Measurements from ENCODE around the gene TSPAN9.

GRCh38 chr12:3091038-3091319 lies 13.8 kb downstream of the TSPAN9 start:
- no peak for TF ChIP-seq CTCF (IDR thresholded peaks at IDR 0.05; ENCODE audit: low read depth, low read length, missing input control)
- no peak for TF ChIP-seq YY1 (IDR thresholded peaks at IDR 0.05)
- no peak for TF ChIP-seq GABPA (IDR thresholded peaks at IDR 0.05 in 1 of 2, conservative IDR thresholded peaks at IDR 0.05 in 1 of 2)
- TF ChIP-seq MAX (IDR thresholded peaks at IDR 0.05) = no peak
- TF ChIP-seq ATF3 (IDR thresholded peaks at IDR 0.05) = no peak
- TF ChIP-seq JUND (IDR thresholded peaks at IDR 0.05) = no peak
- TF ChIP-seq SP1 (IDR thresholded peaks at IDR 0.05) = no peak
- no peak for TF ChIP-seq EGR1 (IDR thresholded peaks at IDR 0.05; ENCODE audit: low read depth in 2 of 2)
- no peak for TF ChIP-seq ZBTB33 (IDR thresholded peaks at IDR 0.05)

All from liver (tissue), 3 donors.